ENCODE data around the gene HSP90B1. TPM values are rescaled to one million over a fixed set of nuclear protein-coding genes. Genes with fewer than 3 reads are reported as not detected.

HSP90B1 gene
- total RNA-seq, 1 donor from 2014 or later: 346 TPM

DNA sequence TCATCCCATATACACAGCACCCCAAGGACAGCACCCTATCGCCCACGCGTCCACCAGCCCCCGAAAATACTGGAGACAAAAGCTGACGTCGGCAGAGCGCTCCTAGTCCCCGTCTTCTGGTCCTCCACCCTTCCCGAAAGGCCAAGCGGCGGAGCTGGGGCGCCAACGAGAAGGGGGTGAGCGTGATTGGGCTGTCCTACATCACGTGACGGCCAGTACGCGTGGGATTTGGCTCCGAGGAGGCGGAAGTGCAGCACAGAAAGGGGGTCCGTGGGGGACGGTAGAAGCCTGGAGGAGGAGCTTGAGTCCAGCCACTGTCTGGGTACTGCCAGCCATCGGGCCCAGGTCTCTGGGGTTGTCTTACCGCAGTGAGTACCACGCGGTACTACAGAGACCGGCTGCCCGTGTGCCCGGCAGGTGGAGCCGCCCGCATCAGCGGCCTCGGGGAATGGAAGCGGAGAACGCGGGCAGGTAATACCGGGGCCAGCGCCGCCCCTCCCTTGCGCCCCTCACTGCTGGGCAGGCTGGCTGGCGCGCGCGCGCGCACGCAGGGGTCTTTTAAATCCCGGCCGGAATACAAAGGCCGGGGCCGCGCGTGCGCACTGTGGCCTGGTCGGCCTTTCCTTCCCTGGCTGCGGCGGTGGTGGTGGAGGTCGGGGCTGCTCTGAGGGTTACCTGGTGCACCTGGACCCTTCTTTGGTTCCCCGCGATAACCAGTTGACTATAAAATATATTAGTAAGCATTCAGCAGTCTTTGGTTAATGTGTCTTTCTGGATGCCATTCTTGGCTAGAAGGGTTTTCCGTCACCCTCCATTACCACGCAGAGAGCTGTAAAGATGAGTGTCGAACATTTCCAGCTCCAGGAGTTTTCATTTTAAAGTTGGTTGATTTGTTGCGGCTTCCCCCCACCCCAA is 35.6 kb downstream of the HSP90B1 start, which contains the start of gene TDG:
TDG (plus strand) TSS at position 283 of the 915 bp plus-strand sequence; CDS start at position 449, 166 bp downstream.
- Mint-ChIP-seq H3K27me3 (no peaks in the 10 kb centered on the region), H3K4me3 (peak within 1 kb of the TSS; percentile 97), H3K9me3 (no peaks in the 10 kb centered on the region), H3K36me3 (ENCODE audit: low read depth) (peaks cover 29% of the 10 kb centered on the region), H3K27ac (peak within 1 kb of the TSS; percentile 97), H3K4me1 (peaks cover 56% of the 10 kb centered on the region)
- ChIA-PET POLR2A (interaction anchor here (0.9 to 6.8 kb wide), 23 partner anchors 8 to 1270 kb away, joined by 3 to 151 read pairs (median 4); partner anchors contain the start of genes APPL2, HCFC2, HSP90B1 and NFYB), CTCF (interaction anchor here (0.5 to 2.1 kb wide), 5 partner anchors 10 to 144 kb away, joined by 3 to 13 read pairs (median 5); a partner anchor contains a TSS)
- intact Hi-C loops (cut with micrococcal nuclease): loop anchor here (1.0 kb wide), 4 partner anchors 9 to 1141 kb away; partner anchors contain the start of genes HCFC2, HSP90B1 and WASHC4
- TF ChIP-seq, protein P1, sequence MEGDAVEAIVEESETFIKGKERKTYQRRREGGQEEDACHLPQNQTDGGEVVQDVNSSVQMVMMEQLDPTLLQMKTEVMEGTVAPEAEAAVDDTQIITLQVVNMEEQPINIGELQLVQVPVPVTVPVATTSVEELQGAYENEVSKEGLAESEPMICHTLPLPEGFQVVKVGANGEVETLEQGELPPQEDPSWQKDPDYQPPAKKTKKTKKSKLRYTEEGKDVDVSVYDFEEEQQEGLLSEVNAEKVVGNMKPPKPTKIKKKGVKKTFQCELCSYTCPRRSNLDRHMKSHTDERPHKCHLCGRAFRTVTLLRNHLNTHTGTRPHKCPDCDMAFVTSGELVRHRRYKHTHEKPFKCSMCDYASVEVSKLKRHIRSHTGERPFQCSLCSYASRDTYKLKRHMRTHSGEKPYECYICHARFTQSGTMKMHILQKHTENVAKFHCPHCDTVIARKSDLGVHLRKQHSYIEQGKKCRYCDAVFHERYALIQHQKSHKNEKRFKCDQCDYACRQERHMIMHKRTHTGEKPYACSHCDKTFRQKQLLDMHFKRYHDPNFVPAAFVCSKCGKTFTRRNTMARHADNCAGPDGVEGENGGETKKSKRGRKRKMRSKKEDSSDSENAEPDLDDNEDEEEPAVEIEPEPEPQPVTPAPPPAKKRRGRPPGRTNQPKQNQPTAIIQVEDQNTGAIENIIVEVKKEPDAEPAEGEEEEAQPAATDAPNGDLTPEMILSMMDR (IDR thresholded peaks at IDR 0.05): no peak
- peak; percentile 95 for ATAC-seq (ENCODE audit: low read depth)
- DNase-seq: peak; percentile 85

DNA sequence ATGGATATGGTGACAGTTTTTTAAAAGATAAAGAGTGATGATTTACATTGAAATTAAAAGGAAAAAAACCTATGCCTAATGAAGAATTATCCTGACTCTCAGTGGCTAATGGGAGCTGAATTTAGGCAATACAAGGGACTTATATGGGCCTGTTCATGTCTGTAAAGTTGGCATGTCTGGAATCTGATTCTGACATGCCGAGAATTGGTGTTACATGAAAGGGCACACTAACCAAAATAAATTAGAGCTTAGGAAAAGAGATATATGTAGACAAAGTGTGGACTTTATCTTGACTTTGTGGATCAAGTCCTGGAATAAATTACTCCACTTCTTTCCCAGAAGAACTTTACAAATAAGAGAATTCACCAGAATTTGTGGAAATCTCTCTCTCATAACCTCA is 36.5 kb downstream of the HSP90B1 start:
- no peak for DNase-seq
- H3K36me3 Mint-ChIP-seq (ENCODE audit: low read depth): peaks cover 33% of the 10 kb centered on the region
- no peak for ATAC-seq (ENCODE audit: low read depth)
- no peaks in the 10 kb centered on the region for H3K27me3 Mint-ChIP-seq
- ChIA-PET POLR2A (interaction anchor here (1.1 to 6.8 kb wide), 13 partner anchors 11 to 1269 kb away, joined by 3 to 151 read pairs (median 11); partner anchors contain the start of genes APPL2, HCFC2, HSP90B1 and NFYB), CTCF (interaction anchor here (0.7 to 2.1 kb wide), 2 partner anchors 39 to 719 kb away, joined by 3 to 6 read pairs; no protein-coding TSS in a partner anchor)
- H3K9me3 Mint-ChIP-seq: no peaks in the 10 kb centered on the region
- peaks cover 61% of the 10 kb centered on the region for H3K4me1 Mint-ChIP-seq
- peak overlapping the region; percentile 97 for H3K27ac Mint-ChIP-seq
- intact Hi-C loops (cut with micrococcal nuclease): no loop called here
- TF ChIP-seq, protein P1 (IDR thresholded peaks at IDR 0.05): no peak
- peak overlapping the region; percentile 97 for H3K4me3 Mint-ChIP-seq

DNA sequence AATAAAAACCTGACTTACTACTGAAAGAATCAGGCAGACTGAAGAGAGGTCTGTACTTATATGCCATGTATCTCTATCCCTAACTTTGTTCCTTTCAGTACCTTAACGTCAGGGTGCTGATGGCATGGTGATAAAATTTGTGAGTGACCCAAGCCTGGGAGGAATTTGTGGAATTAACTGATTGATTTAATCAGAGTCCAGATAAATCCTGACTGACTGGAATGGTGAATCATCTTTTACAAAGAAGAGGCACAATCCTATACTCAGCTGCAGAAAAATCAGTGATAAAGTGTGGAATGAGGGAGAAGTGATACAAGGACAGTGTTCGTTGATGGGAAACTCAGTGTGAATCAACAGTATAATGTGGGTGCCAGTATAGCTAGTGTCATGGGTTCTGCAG is 39.2 kb downstream of the HSP90B1 start:
- CTCF ChIA-PET: interaction anchor here (0.9 kb wide), 1 partner anchor 89 kb away, joined by 3 read pairs; no protein-coding TSS in a partner anchor
- ATAC-seq (ENCODE audit: low read depth) (no peak), DNase-seq (no peak)
- intact Hi-C loops (cut with micrococcal nuclease): no loop called here
- Mint-ChIP-seq H3K4me1 (peaks cover 59% of the 10 kb centered on the region), H3K27me3 (no peaks in the 10 kb centered on the region), H3K27ac (no peak overlapping the region), H3K36me3 (ENCODE audit: low read depth) (peaks cover 45% of the 10 kb centered on the region), H3K9me3 (no peaks in the 10 kb centered on the region), H3K4me3 (no peak overlapping the region)
- POLR2A ChIA-PET: no interaction called here
- TF ChIP-seq, protein P1 (IDR thresholded peaks at IDR 0.05): no peak

DNA sequence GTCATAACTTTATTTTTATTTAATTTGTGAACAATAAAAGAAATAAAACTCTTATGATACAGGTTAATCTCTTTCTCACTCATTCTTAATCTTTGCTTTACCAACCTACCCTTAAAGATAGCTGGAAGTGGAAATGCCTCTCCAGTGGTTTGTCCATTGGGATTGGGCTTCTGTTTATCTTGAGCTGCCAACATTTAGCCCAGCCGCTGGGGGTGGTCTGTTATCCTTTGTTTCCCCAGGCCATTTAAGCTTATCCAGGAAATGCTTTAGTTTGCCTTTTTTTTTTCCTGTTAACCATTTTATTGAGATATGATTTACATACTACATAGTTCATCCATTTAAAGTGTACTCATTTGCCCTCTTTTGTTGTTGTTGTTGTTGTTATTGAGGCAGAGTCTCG is 43.7 kb downstream of the HSP90B1 start:
- Mint-ChIP-seq H3K9me3 (no peaks in the 10 kb centered on the region), H3K4me3 (no peak overlapping the region), H3K4me1 (peaks cover 39% of the 10 kb centered on the region), H3K27ac (no peak overlapping the region), H3K36me3 (ENCODE audit: low read depth) (peaks cover 61% of the 10 kb centered on the region), H3K27me3 (no peaks in the 10 kb centered on the region)
- ATAC-seq (ENCODE audit: low read depth) (no peak), DNase-seq (no peak)
- TF ChIP-seq, protein P1 (IDR thresholded peaks at IDR 0.05): no peak
- intact Hi-C loops (cut with micrococcal nuclease): no loop called here
- POLR2A ChIA-PET: interaction anchor here (0.8 kb wide), 1 partner anchor 8 kb away, joined by 4 read pairs; the partner anchor contains the start of gene TDG
- CTCF ChIA-PET: no interaction called here

DNA sequence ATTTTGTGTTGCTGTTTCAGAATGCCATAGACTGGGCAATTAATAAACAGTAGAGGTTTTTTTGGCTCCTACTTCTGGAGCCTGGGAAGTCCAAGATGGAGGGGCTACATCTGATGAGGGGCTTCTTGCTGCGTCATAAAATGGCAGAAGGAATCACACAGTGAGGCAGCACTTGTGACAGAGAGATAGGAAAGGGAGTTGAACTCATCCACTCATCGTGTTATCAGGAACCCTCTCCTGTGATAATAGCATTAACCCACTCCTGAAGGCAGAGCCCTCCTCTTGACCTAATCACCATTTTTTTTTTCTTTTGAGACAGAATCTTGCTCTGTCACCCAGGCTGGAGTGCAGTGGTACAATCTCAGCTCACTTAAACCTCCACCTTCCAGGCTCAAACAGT is 45.2 kb downstream of the HSP90B1 start:
- H3K27me3 Mint-ChIP-seq: no peaks in the 10 kb centered on the region
- no peak for DNase-seq
- TF ChIP-seq, protein P1 (IDR thresholded peaks at IDR 0.05): no peak
- H3K4me3 Mint-ChIP-seq: no peak overlapping the region
- ChIA-PET CTCF (no interaction called here), POLR2A (no interaction called here)
- ATAC-seq (ENCODE audit: low read depth): no peak
- peaks cover 65% of the 10 kb centered on the region for H3K36me3 Mint-ChIP-seq (ENCODE audit: low read depth)
- no peak overlapping the region for H3K27ac Mint-ChIP-seq
- no peaks in the 10 kb centered on the region for H3K9me3 Mint-ChIP-seq
- H3K4me1 Mint-ChIP-seq: peaks cover 32% of the 10 kb centered on the region
- intact Hi-C loops (cut with micrococcal nuclease): loop anchor here (5.0 kb wide), 1 partner anchor 203 kb away; no protein-coding TSS in a partner anchor
